CD4-positive, alpha-beta T cell (primary cell): ENCODE results near the gene GALNT18. TPM values are rescaled to one million over a fixed set of nuclear protein-coding genes. Genes with fewer than 3 reads are reported as not detected.

Source experiments
- ATAC-seq: fragments of 200-7000 bp; cut with Tn5 transposase; one replicate; pipeline ENCODE4 v1.10.0; 2022; ENCODE audit warnings: mild to moderate bottlenecking; ENCODE audit not compliant: poor library complexity
- CTCF ChIA-PET: fragments of 350-600 bp; sonication (Branson Sonifier 250); formaldehyde crosslinking; loops from one replicate; lab custom pipeline; 2021; ENCODE audit warnings: antibody characterized with exemption, inconsistent platforms; lab: Charles Lee
- POLR2A ChIA-PET: fragments of 350-600 bp; sonication (Branson Sonifier 250); formaldehyde crosslinking; loops from one replicate; lab custom pipeline; 2021; ENCODE audit warnings: antibody characterized with exemption, inconsistent platforms; lab: Charles Lee
- DNase-seq, 14 experiments: peaks; one replicate each; pipeline ENCODE4 v3.0.0-alpha.2; 2013 to 2020; ENCODE audit warnings: mixed read lengths in 2 of 14
- H3K27ac ChIP-seq, 2 donors: one replicate each; pipeline versions ENCODE4 v1.5.1 to v1.7.0; 2013; ENCODE audit warnings: low read length in 2 of 2, low read depth in 1 of 2, mild to moderate bottlenecking in 1 of 2
- H3K27me3 ChIP-seq, 2 experiments: 1 replicate in 1 of 2; 2 replicates in 1 of 2; pipeline versions ENCODE4 v1.6.1 to v1.7.0; 2013; ENCODE audit warnings: low read length in 2 of 2, control low read depth in 1 of 2, mild to moderate bottlenecking in 1 of 2, moderate library complexity in 1 of 2; ENCODE audit not compliant: insufficient read depth in 2 of 2, control insufficient read depth in 1 of 2
- H3K36me3 ChIP-seq: one replicate; pipeline ENCODE4 v1.6.1; 2013; ENCODE audit warnings: low read length, control low read depth; ENCODE audit not compliant: insufficient read depth
- H3K4me1 ChIP-seq: one replicate; pipeline ENCODE4 v1.6.1; 2013; ENCODE audit warnings: low read length, control low read depth; ENCODE audit not compliant: insufficient read depth
- H3K4me3 ChIP-seq: one replicate; pipeline ENCODE4 v1.5.1; 2013; ENCODE audit warnings: mild to moderate bottlenecking, low read length, moderate library complexity
- H3K9me3 ChIP-seq, 2 experiments: 1 replicate in 1 of 2; 2 replicates in 1 of 2; pipeline versions ENCODE4 v1.6.1 to v1.7.0; 2013; ENCODE audit warnings: low read length in 2 of 2, mild to moderate bottlenecking in 2 of 2, control low read depth in 1 of 2, moderate library complexity in 1 of 2; ENCODE audit not compliant: control insufficient read depth in 1 of 2, insufficient read depth in 1 of 2
- H3K27ac Mint-ChIP-seq: one replicate; pipeline ENCODE4 v1.8.0; 2020; ENCODE audit warnings: mixed read lengths
- H3K27me3 Mint-ChIP-seq: one replicate; pipeline ENCODE4 v1.8.0; 2021; ENCODE audit warnings: mixed read lengths
- H3K36me3 Mint-ChIP-seq: one replicate; pipeline ENCODE4 v1.8.0; 2021; ENCODE audit warnings: low read depth, mixed read lengths
- H3K4me1 Mint-ChIP-seq: one replicate; pipeline ENCODE4 v1.8.0; 2021; ENCODE audit warnings: low read depth, mixed read lengths
- H3K4me3 Mint-ChIP-seq: one replicate; pipeline ENCODE4 v1.8.0; 2020; ENCODE audit warnings: mild to moderate bottlenecking, mixed read lengths
- H3K9me3 Mint-ChIP-seq: one replicate; pipeline ENCODE4 v1.8.0; 2020; ENCODE audit warnings: mixed read lengths
- intact Hi-C, 2 experiments: fragments of 100-400 bp; cut with DNase I in 1 of 2; cut with micrococcal nuclease in 1 of 2; formaldehyde crosslinking; loops; one replicate each; pipeline versions ENCODE4 v1.15.1 to v1.9.0; 2023 to 2025; cut with DNase I, micrococcal nuclease
- total RNA-seq, 174 experiments: library from RNA in 2 of 174; stranded (reverse) in 2 of 174; gene quantifications; one replicate each; pipeline ENCODE4 v1.2.3 and lab custom pipeline; 2021 to 2026
- TF ChIP-seq, protein P1 (sequence below): fragments of 200-600 bp; IDR thresholded peaks from one replicate; pipeline ENCODE4 v1.8.0; 2022; ENCODE audit warnings: antibody characterized with exemption, mild to moderate bottlenecking

The GALNT18 gene
- total RNA-seq, 2 experiments from 2014 or later = 0.08 TPM; not detected in 1

- ChIA-PET CTCF (interaction anchor here (1.5 kb wide), 1 partner anchor 10 kb away, joined by 4 read pairs; no protein-coding TSS in a partner anchor), POLR2A (no interaction called here)
- Histone ChIP-seq H3K36me3 (no peaks in the 10 kb centered on the region), H3K4me3 (no peak overlapping the region), H3K4me1 (no peaks in the 10 kb centered on the region), H3K27me3 (no peaks in the 10 kb centered on the region), H3K9me3 (no peaks in the 10 kb centered on the region), H3K27ac (no peak overlapping the region)
- H3K4me1 Mint-ChIP-seq = no peaks in the 10 kb centered on the region
- TF ChIP-seq, protein P1, sequence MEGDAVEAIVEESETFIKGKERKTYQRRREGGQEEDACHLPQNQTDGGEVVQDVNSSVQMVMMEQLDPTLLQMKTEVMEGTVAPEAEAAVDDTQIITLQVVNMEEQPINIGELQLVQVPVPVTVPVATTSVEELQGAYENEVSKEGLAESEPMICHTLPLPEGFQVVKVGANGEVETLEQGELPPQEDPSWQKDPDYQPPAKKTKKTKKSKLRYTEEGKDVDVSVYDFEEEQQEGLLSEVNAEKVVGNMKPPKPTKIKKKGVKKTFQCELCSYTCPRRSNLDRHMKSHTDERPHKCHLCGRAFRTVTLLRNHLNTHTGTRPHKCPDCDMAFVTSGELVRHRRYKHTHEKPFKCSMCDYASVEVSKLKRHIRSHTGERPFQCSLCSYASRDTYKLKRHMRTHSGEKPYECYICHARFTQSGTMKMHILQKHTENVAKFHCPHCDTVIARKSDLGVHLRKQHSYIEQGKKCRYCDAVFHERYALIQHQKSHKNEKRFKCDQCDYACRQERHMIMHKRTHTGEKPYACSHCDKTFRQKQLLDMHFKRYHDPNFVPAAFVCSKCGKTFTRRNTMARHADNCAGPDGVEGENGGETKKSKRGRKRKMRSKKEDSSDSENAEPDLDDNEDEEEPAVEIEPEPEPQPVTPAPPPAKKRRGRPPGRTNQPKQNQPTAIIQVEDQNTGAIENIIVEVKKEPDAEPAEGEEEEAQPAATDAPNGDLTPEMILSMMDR = no peak
- no peak overlapping the region for H3K4me3 Mint-ChIP-seq
- H3K27ac Mint-ChIP-seq = no peak overlapping the region
- ATAC-seq = no peak
- no peaks in the 10 kb centered on the region for H3K36me3 Mint-ChIP-seq
- DNase-seq = no peak
- no peaks in the 10 kb centered on the region for H3K27me3 Mint-ChIP-seq
- no peaks in the 10 kb centered on the region for H3K9me3 Mint-ChIP-seq
- intact Hi-C loops = no loop called here
These were observed 317.3 kb downstream of the GALNT18 start for GRCh38 chr11:11304550-11304949.

DNA sequence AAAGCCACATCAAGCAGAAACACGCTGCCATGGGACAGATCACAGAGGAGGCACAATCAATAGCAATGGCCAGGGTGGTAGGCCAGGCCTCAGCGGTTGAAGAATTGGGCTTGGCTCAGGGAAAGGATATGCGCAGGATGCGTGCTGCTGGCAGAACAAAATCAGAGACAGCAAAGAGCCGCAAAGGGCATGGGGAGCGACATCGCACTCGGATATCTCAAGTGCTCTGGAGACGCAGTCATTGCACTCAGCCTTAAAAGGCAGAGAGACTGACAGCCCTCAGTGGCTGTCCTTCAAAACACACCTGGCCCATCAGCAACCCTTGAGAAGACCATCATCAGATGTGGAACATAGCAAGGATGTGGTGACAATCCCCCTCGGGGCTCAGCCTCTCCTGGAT, 319.2 kb downstream of the GALNT18 start:
- Histone ChIP-seq H3K9me3 (no peaks in the 10 kb centered on the region), H3K4me3 (no peak overlapping the region), H3K27me3 (no peaks in the 10 kb centered on the region), H3K4me1 (no peaks in the 10 kb centered on the region), H3K36me3 (no peaks in the 10 kb centered on the region), H3K27ac (no peak overlapping the region)
- ATAC-seq (no peak), DNase-seq (no peak)
- Mint-ChIP-seq H3K36me3 (no peaks in the 10 kb centered on the region), H3K4me3 (no peak overlapping the region), H3K4me1 (no peaks in the 10 kb centered on the region), H3K9me3 (no peaks in the 10 kb centered on the region), H3K27ac (no peak overlapping the region), H3K27me3 (no peaks in the 10 kb centered on the region)
- ChIA-PET POLR2A (no interaction called here), CTCF (no interaction called here)
- TF ChIP-seq, protein P1 = no peak
- intact Hi-C loops = no loop called here

DNA sequence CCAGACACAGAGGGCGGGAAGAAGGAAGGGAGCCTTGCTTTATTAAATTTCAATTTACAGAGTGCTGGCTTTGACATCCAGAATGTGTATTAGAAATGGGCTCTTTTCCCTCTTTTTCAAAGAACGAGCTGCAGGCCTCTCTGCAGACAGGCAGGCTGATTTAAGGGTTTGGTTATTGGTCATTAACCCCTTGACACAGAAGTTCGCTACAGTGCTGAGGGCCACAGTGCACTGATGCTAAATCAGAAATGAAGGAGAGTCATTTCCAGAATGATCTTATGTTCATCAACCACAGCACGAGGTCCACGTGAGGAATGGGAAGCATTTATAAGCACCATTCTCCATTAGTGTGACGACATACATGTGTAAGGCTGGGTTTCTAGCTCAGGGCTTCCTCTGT, 320.6 kb downstream of the GALNT18 start:
- H3K4me1 Mint-ChIP-seq = no peaks in the 10 kb centered on the region
- no peaks in the 10 kb centered on the region for H3K9me3 Mint-ChIP-seq
- TF ChIP-seq, protein P1 = no peak
- DNase-seq (no peak), ATAC-seq (no peak)
- POLR2A ChIA-PET = no interaction called here
- intact Hi-C loops = no loop called here
- CTCF ChIA-PET = no interaction called here
- no peak overlapping the region for H3K4me3 Mint-ChIP-seq
- no peaks in the 10 kb centered on the region for H3K27me3 Mint-ChIP-seq
- no peak overlapping the region for H3K27ac Mint-ChIP-seq
- no peaks in the 10 kb centered on the region for H3K9me3 ChIP-seq
- no peak overlapping the region for H3K27ac ChIP-seq
- no peaks in the 10 kb centered on the region for H3K36me3 ChIP-seq
- no peaks in the 10 kb centered on the region for H3K4me1 ChIP-seq
- H3K36me3 Mint-ChIP-seq = no peaks in the 10 kb centered on the region
- no peaks in the 10 kb centered on the region for H3K27me3 ChIP-seq
- no peak overlapping the region for H3K4me3 ChIP-seq
